Stimulated activated CD8-positive, alpha-beta memory T cell treated with anti-CD3 and anti-CD28 coated beads, Interleukin-15, amount 100 ng/mL, for 24 hours (primary cell): ENCODE results near the gene CCDC87.
"Not testable (repeated sequence)": the region's sequence is repeated elsewhere in the genome, so short reads cannot be mapped to it uniquely, and the experiment has no call there.

Source experiments
- DNase-seq: peaks from one replicate; pipeline ENCODE4 v3.0.0-alpha.2; 2020; ENCODE audit warnings: low read depth

Gene CCDC87

DNA sequence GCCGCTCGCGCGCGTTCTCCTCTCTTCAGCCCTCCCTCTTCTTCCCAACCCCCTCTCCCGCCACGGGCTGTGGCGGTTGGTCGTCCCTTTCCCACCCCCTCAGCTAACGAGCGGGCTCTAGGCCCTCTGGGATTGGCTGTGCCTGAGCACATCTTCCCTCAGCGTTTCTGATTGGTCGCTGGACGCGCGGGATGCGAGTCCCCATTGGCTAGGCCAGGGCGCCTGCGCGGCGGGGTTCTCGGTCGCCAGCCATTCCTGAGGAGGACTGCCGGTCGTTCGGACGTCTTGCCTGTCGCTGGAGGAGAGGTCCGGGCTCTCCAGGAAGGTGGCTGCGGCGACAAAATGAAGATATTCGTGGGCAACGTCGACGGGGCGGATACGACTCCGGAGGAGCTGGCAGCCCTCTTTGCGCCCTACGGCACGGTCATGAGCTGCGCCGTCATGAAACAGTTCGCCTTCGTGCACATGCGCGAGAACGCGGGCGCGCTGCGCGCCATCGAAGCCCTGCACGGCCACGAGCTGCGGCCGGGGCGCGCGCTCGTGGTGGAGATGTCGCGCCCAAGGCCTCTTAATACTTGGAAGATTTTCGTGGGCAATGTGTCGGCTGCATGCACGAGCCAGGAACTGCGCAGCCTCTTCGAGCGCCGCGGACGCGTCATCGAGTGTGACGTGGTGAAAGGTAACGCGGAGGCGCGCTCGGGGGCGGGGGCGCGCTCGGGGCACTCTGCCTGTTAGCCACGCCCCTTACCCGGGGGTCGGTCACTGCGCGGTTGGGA, 23.7 kb upstream of the CCDC87 start, which contains the start of gene RBM14:
TSS of gene RBM14 (plus strand) at position 252 of the 776 bp plus-strand sequence. CDS start at position 343, 91 bp downstream.
- DNase-seq: peak; percentile 95

GRCh38 chr11:66614073-66614472, 21.2 kb upstream of the CCDC87 start:
- no peak for DNase-seq

DNA sequence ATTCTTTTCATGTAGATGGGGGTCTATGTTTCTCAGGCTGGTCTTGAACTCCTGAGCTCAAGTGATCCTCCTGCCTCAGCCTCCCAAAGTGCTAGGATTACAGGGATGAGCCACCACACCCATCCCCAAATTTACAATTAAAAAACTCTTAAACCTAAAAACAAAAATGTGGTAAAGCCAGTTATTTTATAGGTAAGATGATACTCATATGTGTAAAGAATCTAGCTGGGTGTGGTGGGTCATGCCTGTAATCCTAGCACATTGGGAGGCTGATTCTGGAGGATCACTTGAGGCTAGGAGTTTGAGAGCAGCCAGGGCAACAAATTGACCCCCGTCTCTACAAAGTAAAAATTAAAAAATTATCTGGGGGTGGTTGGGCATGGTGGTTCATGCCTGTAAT, 19.6 kb upstream of the CCDC87 start:
- no peak for DNase-seq

DNA sequence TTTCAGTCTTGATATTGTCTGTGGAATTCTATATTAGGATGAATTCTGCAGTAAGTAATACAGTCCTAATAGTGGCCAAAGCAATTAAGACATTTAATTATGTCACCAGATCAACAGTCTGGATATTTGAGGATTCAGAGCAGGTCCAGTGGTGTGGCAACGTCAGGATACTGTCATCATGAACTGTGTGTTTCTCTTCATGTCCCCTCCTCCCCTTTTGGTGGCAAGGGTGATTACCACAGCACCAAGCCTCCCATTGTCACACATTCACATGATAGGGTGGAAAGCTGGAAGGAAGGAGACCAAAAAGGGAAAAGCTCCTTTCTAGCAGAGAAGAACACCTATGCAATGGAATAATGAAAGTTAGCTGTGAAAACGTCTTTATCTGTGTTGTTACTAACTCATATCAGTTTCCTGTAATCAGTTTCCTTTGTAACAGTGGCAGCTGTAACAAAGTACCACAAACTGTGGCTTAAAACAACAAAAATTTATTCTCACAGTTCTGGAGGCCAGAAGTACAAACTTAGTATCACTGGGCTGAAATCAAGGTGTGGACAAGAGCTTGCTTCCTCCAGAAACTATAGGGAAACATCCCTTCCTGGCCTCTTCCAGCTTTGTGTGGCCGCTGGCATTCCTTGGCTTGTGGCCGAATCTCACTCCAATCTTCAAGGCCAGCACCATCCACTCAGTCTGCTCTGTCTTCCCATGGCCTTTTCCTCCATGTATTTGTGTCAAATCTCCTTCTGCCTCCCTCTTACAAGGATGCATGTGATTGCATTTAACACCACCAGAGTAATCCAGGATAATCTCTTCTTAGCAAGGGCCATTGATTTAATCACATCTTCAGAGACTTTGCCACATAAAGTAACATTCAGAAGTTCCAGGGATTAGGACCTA, 17.1 kb upstream of the CCDC87 start:
- no peak for DNase-seq

- DNase-seq: no peak
Observed at GRCh38 chr11:66607126-66607834, 14.4 kb upstream of the CCDC87 start.

GRCh38 chr11:66606608-66607007, 13.7 kb upstream of the CCDC87 start:
- not testable (repeated sequence) for DNase-seq

DNA sequence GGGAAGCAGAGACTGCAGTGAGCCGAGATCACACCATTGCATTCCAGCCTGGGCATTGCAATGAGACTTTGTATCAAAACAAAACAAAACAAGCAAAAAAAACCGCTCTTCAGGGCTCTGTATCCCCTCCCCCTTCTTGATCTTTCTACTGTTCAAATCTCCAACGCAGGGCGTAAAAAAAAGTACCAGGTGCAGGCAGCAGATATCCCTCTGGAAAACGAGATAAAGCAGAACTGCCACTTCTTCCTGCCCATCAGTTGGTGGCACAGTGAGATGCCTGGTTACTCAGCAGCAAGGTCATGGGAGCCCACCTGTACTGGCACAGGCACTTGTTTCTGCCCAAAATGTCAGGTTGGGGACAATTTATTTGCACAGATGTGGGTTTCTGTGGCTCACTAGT, 11.3 kb upstream of the CCDC87 start:
- no peak for DNase-seq

- no peak for DNase-seq
Observed at GRCh38 chr11:66603072-66603471, 10.2 kb upstream of the CCDC87 start.

DNA sequence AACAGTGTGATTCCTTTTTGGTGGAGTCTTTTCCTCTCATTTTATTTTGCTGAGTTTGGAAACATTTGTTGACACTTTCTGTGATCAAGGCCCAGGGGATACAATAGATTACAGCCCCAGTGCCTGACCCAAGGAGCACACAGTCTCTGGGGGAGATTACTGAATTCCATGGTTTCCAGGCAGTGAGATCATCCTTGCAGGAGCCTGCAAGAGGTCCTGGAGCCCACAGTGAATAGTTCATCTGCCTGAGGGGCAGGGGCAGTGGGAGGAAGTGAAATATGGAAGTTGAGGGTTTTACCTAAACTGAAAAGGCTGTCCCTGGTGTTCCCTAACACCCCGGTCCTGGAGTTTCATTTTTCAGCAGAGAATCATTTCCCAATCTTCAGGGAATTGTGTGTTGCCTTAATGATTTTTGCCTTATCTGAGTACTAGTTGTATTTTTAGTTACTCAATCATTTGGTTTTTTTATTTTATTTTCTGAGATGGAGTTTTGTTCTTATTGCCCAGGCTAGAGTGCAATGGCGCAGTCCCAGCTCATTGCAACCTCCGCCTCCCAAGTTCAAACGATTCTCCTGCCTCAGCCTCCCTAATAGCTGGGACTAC, 7.9 kb upstream of the CCDC87 start:
- no peak for DNase-seq

- DNase-seq: no peak
Observed at GRCh38 chr11:66600219-66600618, 7.4 kb upstream of the CCDC87 start.

- no peak for DNase-seq
Observed at GRCh38 chr11:66598993-66599392, 6.1 kb upstream of the CCDC87 start.

DNA sequence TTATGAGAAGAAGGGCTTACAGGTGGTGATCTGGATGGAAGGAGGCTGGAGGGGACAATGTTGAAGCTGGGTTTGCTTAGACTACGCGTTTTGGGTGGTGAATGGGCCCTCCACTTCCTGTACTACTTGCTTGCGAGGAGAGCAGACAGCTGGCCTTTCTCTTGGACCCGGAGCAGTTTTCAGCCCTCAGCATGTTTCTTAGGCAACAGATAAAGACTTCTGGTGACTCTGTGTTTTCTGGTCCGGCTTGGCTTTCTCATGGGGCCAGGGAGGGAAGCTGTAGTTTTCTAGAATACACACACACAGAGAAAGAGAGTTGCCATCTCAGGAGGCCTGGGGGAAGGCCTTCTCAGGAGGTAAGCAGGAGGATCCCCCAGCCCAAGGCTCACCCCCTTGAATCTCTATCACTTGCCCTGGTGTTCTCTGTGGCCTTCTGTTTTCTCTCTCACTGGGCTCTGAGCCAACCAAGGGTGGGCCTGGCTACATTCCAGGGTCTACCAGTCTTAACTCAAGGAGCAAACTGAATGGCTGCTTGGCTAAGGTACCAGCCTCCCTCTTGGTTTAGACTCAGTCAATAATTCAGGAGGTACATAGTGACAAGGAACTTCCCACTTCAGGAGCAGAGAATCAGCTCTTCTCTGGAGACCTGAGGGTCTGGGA, 2.5 kb upstream of the CCDC87 start:
- no peak for DNase-seq

DNA sequence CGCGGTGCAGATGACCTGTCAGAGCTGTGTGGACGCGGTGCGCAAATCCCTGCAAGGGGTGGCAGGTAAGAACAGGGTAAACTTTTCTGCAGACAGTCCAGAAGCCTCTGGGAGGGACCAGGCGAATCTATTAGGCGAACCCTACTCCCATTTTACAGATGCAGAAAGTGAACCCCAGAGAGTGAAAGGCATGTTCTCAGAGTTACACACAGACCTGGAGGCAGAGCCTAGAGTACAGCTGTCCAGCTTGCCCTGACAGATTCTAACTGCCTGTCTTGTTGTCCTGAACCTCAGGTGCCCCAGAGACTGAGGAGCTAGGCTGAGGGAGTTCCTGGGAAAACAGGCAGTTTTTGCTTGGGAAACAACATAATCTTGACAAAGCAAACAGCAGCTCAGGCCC, 787 bp upstream of the CCDC87 start:
- DNase-seq: no peak

GRCh38 chr11:66593303-66593635, 406 bp upstream of the CCDC87 start:
- no peak for DNase-seq

- no peak for DNase-seq
Observed at GRCh38 chr11:66591175-66591574, 1.7 kb downstream of the CCDC87 start.

- no peak for DNase-seq
Observed at GRCh38 chr11:66589996-66590675, 2.7 kb downstream of the CCDC87 start.

DNA sequence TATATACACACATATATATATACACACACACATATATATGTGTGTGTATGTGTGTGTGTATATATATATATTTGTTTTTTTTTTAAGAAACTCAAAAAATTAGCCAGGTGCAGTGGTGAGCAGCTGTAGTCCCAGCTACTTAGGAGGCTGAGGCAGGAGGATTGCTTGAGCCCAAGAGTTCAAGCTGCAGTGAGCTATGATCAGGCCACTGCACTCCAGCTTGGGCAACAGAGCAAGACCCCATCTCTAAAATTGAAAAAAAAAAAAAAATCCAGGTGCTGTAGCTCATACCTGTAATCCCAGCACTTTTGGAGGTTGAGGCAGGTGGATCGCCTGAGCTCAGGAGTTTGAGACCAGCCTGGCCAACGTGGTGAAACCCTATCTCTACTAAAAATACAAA, 3.5 kb downstream of the CCDC87 start:
- not testable (repeated sequence) for DNase-seq

DNA sequence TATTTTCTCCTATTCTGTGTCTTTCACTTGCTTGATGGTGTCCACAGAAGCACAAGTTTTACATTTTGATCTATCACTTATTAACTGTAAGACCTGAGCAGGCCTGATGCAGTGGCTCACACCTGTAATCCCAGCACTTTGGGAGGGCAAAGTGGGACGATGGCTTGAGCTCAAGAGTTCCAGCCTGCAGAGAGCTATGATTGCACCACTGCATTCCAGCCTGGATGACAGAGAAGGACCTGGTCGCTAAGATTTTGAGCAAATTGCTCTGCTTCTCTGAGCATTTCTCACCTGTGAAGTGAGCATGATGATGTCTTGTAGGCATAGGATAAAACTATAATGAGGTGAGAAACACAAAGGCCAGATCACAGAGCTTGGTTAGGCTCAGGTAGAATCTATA, 6.7 kb downstream of the CCDC87 start:
- no peak for DNase-seq

GRCh38 chr11:66585447-66585846, 7.4 kb downstream of the CCDC87 start:
- DNase-seq: not testable (repeated sequence)

DNA sequence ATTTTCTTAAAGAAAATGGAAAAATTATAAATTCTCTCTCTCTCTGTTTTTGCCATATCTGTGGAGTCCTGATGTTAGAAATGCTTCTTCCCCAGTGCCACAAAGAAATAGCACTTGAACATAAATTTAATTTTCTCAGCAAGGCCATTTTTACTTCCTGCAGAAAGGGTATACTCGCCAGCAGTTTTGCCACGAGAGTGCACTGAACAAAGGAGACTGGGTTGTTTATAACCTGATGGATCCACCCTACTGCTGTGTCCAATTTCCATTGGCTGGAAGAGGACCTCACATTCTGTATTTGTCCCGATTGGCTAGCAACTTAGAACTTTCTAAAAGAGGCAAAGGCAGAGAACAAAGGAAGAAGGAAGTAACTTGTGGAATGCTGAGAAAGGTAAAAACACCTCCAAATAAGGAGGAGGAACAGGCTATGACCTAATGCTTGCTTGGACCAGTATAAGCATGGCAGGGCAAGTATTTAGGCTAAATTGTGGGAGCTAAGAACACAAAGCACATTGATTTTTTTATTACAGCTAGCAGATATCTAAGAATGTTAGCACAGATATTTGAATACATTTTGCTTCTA, 10.2 kb downstream of the CCDC87 start:
- not testable (repeated sequence) for DNase-seq

DNA sequence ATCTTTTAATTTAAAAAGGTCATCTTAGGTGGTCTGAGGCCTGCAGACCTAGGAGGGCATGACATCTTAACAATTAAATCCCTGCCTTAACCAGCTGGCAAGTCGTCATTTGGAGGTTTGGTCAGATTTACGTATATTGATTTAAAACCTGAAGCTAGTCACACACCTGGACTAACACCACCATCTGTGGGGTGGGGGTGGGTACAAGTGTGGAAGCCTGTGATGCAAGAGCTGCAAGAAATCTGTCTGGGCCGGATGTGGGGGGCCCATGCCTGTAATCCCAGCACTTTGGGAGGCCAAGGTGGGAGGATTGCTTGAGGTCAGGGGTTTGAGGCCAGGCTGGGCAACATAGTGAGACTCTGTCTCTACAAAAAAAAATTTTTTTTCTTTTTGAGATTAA, 11.6 kb downstream of the CCDC87 start:
- DNase-seq: no peak
